Hepatocyte (in vitro differentiated cells): ENCODE results near the gene OPN3. TPM values are rescaled to one million over a fixed set of nuclear protein-coding genes. Genes with fewer than 3 reads are reported as not detected.

Experiments used
- DNase-seq: peaks from one replicate; pipeline ENCODE4 v3.0.0-alpha.2; 2016; ENCODE audit warnings: low spot score
- H2AFZ ChIP-seq: fragments of 200-600 bp; sonication (generic); 2 replicates; pipeline ENCODE4 v1.6.0; 2016; ENCODE audit warnings: antibody characterized with exemption, mild to moderate bottlenecking
- H3K27ac ChIP-seq: fragments of 200-600 bp; sonication (generic); 2 replicates; pipeline ENCODE4 v1.5.1; 2016; ENCODE audit warnings: mild to moderate bottlenecking
- H3K27me3 ChIP-seq: fragments of 200-600 bp; sonication (generic); 2 replicates; pipeline ENCODE4 v1.6.1; 2016
- H3K36me3 ChIP-seq: fragments of 200-600 bp; sonication (generic); replicated peaks from 2 replicates; pipeline ENCODE4 v1.5.1; 2016; ENCODE audit warnings: low read depth; ENCODE audit not compliant: insufficient read depth
- H3K4me1 ChIP-seq: fragments of 200-600 bp; sonication (generic); 2 replicates; pipeline ENCODE4 v1.5.1; 2016; ENCODE audit warnings: mild to moderate bottlenecking, moderate library complexity; ENCODE audit not compliant: insufficient read depth
- H3K4me2 ChIP-seq: fragments of 200-600 bp; sonication (generic); 2 replicates; pipeline ENCODE4 v1.6.0; 2016
- H3K4me3 ChIP-seq: fragments of 200-600 bp; sonication (generic); 2 replicates; pipeline ENCODE4 v1.5.1; 2016; ENCODE audit warnings: mild to moderate bottlenecking
- H3K79me2 ChIP-seq: fragments of 200-600 bp; sonication (generic); 2 replicates; pipeline ENCODE4 v1.6.0; 2017; ENCODE audit warnings: mild to moderate bottlenecking
- H3K9me2 ChIP-seq: fragments of 200-600 bp; sonication (generic); replicated peaks from 2 replicates; pipeline ENCODE4 v1.6.0; 2017; ENCODE audit warnings: mild to moderate bottlenecking; ENCODE audit not compliant: insufficient read depth
- H3K9me3 ChIP-seq: fragments of 200-600 bp; sonication (generic); 2 replicates; pipeline ENCODE4 v1.5.1; 2016; ENCODE audit warnings: low read depth, mild to moderate bottlenecking
- H4K20me1 ChIP-seq: fragments of 200-600 bp; sonication (generic); 2 replicates; pipeline ENCODE4 v1.6.0; 2016; ENCODE audit warnings: mild to moderate bottlenecking; ENCODE audit not compliant: insufficient read depth, poor library complexity, severe bottlenecking
- EZH2 ChIP-seq: fragments of 200-600 bp; sonication (generic); IDR thresholded peaks from 2 replicates; pipeline ENCODE4 v1.6.1; 2016; ENCODE audit warnings: antibody characterized with exemption, mild to moderate bottlenecking, borderline replicate concordance
- EZH2phosphoT487 ChIP-seq: fragments of 200-600 bp; sonication (generic); IDR thresholded peaks from one replicate; pipeline ENCODE4 v1.6.1; 2018; ENCODE audit warnings: antibody characterized with exemption, mild to moderate bottlenecking, low read depth, moderate library complexity; ENCODE audit not compliant: unreplicated experiment, severe bottlenecking
- WGBS: methylation state at CpG from one replicate; pipeline ENCODE4 v1.1.6; 2016; ENCODE audit warnings: low lambda C conversion rate; ENCODE audit errors: missing lambda C conversion rate; 5-methylcytosine and 5-hydroxymethylcytosine counted together
- polyA plus RNA-seq: library from polyadenylated mRNA; unstranded; fragments of >200 nt; fragmentation: Nextera tagmentation; extraction: Ambion mirVana; gene quantifications from 2 replicates; pipeline ENCODE4 v1.2.1, GENCODE V29; 2016
- total RNA-seq: library from RNA; depleted of rRNA; stranded (reverse); fragments of >200 nt; gene quantifications from 2 replicates; pipeline ENCODE4 v1.2.3, GENCODE V29; 2014
- TF ChIP-seq, protein P1 (sequence below): fragments of 200-600 bp; sonication (generic); IDR thresholded peaks from 2 replicates; pipeline ENCODE4 v1.5.1; 2016; ENCODE audit warnings: antibody characterized with exemption, mild to moderate bottlenecking; ENCODE audit not compliant: poor library complexity

Gene OPN3
- 39.6 and 40.0 TPM in 2 replicates for total RNA-seq
- 73.2 and 75.8 TPM in 2 replicates for polyA plus RNA-seq

DNA sequence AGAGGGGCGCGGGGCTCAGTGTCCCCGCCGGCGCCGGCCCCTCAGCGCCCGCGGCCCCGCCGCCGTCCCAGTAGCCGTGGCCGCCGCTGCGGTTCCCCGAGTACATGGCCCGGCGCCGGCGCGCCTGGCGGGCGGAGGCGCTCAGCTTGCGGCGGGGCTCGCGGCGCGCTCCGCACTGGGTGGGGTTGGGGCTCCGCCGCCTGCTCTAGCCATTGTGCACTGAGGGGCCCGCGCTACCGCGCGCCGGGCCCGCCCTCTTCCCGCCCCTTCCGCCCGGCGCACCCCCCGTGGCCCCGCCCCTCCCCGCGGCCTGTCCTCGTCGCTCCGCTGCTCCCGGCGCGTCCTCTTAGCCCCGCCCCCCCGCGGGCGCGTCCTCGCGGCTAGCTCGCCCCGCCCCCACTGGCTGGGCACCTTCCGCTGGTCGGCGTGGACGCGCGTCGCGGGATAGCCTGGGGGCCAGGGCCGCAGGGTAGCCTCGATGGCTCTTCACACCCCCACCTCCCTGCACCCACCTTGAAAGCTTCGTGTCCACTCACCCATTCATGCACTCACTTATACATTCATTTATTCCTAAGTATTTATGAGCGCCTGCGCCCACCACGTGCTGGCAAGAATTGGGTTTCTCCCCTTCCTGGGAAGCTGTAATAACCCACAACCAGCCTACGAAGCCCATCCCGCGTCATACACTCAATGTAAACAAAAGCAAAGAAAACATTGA, at the start of gene OPN3, which contains the start of gene CHML:
Gene OPN3 (minus strand): TSS at position 221 of the 718 bp plus-strand sequence. CDS start 115 bp downstream, at position 106.
Gene CHML (minus strand): TSS at position 221 of the 718 bp plus-strand sequence. CDS start 4,603 bp downstream, outside the sequence.
- no peaks in the 10 kb centered on the region for H3K9me2 ChIP-seq
- no peaks in the 10 kb centered on the region for H3K27me3 ChIP-seq
- no peak for TF ChIP-seq EZH2phosphoT487
- no peak for TF ChIP-seq EZH2
- TF ChIP-seq, protein P1, sequence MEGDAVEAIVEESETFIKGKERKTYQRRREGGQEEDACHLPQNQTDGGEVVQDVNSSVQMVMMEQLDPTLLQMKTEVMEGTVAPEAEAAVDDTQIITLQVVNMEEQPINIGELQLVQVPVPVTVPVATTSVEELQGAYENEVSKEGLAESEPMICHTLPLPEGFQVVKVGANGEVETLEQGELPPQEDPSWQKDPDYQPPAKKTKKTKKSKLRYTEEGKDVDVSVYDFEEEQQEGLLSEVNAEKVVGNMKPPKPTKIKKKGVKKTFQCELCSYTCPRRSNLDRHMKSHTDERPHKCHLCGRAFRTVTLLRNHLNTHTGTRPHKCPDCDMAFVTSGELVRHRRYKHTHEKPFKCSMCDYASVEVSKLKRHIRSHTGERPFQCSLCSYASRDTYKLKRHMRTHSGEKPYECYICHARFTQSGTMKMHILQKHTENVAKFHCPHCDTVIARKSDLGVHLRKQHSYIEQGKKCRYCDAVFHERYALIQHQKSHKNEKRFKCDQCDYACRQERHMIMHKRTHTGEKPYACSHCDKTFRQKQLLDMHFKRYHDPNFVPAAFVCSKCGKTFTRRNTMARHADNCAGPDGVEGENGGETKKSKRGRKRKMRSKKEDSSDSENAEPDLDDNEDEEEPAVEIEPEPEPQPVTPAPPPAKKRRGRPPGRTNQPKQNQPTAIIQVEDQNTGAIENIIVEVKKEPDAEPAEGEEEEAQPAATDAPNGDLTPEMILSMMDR = no peak
- peak within 1 kb of the TSS; percentile 97 for H2AFZ ChIP-seq
- peak within 1 kb of the TSS; percentile 94 for H3K27ac ChIP-seq
- no peaks in the 10 kb centered on the region for H4K20me1 ChIP-seq
- H3K4me1 ChIP-seq = peaks cover 24% of the 10 kb centered on the region
- peak within 1 kb of the TSS; percentile 86 for H3K4me3 ChIP-seq
- peak within 1 kb of the TSS; percentile 83 for H3K4me2 ChIP-seq
- peaks cover 30% of the 10 kb centered on the region for H3K79me2 ChIP-seq
- H3K36me3 ChIP-seq = no peaks in the 10 kb centered on the region
- WGBS = 10% methylated on average over 41 of the region's 81 CpGs
- H3K9me3 ChIP-seq = no peaks in the 10 kb centered on the region
- peak; percentile 97 for DNase-seq

GRCh38 chr1:241688940-241689368, 48.8 kb upstream of the OPN3 start:
- Histone ChIP-seq H3K4me2 (no peak overlapping the region), H3K4me1 (peaks cover 4% of the 10 kb centered on the region), H2AFZ (no peak overlapping the region), H3K4me3 (no peak overlapping the region), H3K9me3 (no peaks in the 10 kb centered on the region), H3K27me3 (no peaks in the 10 kb centered on the region), H4K20me1 (no peaks in the 10 kb centered on the region), H3K36me3 (no peaks in the 10 kb centered on the region), H3K9me2 (no peaks in the 10 kb centered on the region), H3K79me2 (no peaks in the 10 kb centered on the region), H3K27ac (peak overlapping the region; percentile 73)
- 35% methylated on average over 2 of the region's 2 CpGs for WGBS
- DNase-seq = peak; percentile 58
- TF ChIP-seq EZH2 (no peak), EZH2phosphoT487 (no peak)
- TF ChIP-seq, protein P1 = no peak

GRCh38 chr1:241684108-241684507, 43.9 kb upstream of the OPN3 start:
- Histone ChIP-seq H3K9me2 (no peaks in the 10 kb centered on the region), H3K4me1 (no peaks in the 10 kb centered on the region), H3K27me3 (no peaks in the 10 kb centered on the region), H3K4me3 (no peak overlapping the region), H3K27ac (no peak overlapping the region), H3K36me3 (no peaks in the 10 kb centered on the region), H3K79me2 (no peaks in the 10 kb centered on the region), H2AFZ (no peak overlapping the region), H3K4me2 (no peak overlapping the region), H3K9me3 (no peaks in the 10 kb centered on the region), H4K20me1 (no peaks in the 10 kb centered on the region)
- TF ChIP-seq, protein P1 = no peak
- no peak for TF ChIP-seq EZH2phosphoT487
- TF ChIP-seq EZH2 = no peak
- WGBS = 94% methylated on average over 1 of the region's 1 CpG
- no peak for DNase-seq
